Pancreas (tissue), 10 donors: ENCODE measurements around the gene NOM1. TPM values are rescaled to one million over a fixed set of nuclear protein-coding genes. Genes with fewer than 3 reads are reported as not detected.
"Not testable (repeated sequence)": the region's sequence is repeated elsewhere in the genome, so short reads cannot be mapped to it uniquely, and the experiment has no call there.

ENCODE experiments used
- ATAC-seq, 4 donors: fragments of 200-7000 bp; cut with Tn5 transposase; one replicate each; pipeline versions ENCODE4 v1.8.0 to v1.9.1; 2020; ENCODE audit warnings: mild to moderate bottlenecking in 4 of 4, moderate library complexity in 4 of 4
- DNase-seq, 6 donors: peaks; one replicate each; pipeline ENCODE4 v3.0.0-alpha.2; 2020
- FAIRE-seq: peaks from 2 replicates; lab custom pipeline; 2012; peaks lifted over from hg19 to GRCh38; lab: Jason Lieb, UNC
- H3K27ac ChIP-seq, 4 donors: fragments of 200-600 bp; sonication (generic); 1 replicate in 3 of 4; 2 replicates in 1 of 4; pipeline versions ENCODE4 v1.5.0 to v1.8.0; 2020
- H3K27me3 ChIP-seq, 4 donors: fragments of 200-600 bp; one replicate each; pipeline ENCODE4 v1.8.0; 2021
- H3K36me3 ChIP-seq, 3 donors: fragments of 200-600 bp; sonication (generic) in 1 of 3; one replicate each; pipeline versions ENCODE4 v1.5.0 to v1.8.0; 2020 to 2021
- H3K4me1 ChIP-seq, 3 donors: fragments of 200-600 bp; one replicate each; pipeline ENCODE4 v1.8.0; 2021
- H3K4me3 ChIP-seq, 4 donors: fragments of 200-600 bp; sonication (generic) in 2 of 4; one replicate each; pipeline versions ENCODE4 v1.5.0 to v1.8.0; 2020 to 2021
- H3K9me3 ChIP-seq, 4 donors: fragments of 200-600 bp; one replicate each; pipeline ENCODE4 v1.8.0; 2021
- CTCF ChIP-seq, 4 donors: fragments of 200-600 bp; sonication (generic) in 3 of 4; IDR thresholded peaks; one replicate each; pipeline versions ENCODE4 v1.5.0 to v1.8.0; 2021; ENCODE audit warnings: antibody characterized with exemption in 4 of 4
- WGBS, 2 donors: extraction: QIAGEN DNeasy Blood & Tissue Kit; methylation state at CpG; one replicate each; pipeline ENCODE4 v1.1.7; 2013; 5-methylcytosine and 5-hydroxymethylcytosine counted together
- intact Hi-C, 3 donors: fragments of 100-400 bp; cut with DNase I; formaldehyde crosslinking; loops; one replicate each; pipeline versions ENCODE4 v1.11.1 to v1.14.2; 2022
- polyA plus RNA-seq, 2 donors: library from polyadenylated mRNA; stranded (reverse); fragments of 200-250 nt; gene quantifications; one replicate each; pipeline ENCODE4 v1.2.3, GENCODE V29; 2013
- total RNA-seq, 6 donors: library from RNA; stranded (reverse); fragmentation: NEBNext Ultra II Directional in 4 of 6; extraction: Animal tissue kit (Norgen Biotek cat#: 25700) in 4 of 6; gene quantifications; one replicate each; pipeline versions ENCODE4 v1.2.1 to v1.2.4, GENCODE V29; 2021 to 2023
- donor health status: healthy with polysubstance abuse.
- donor health status: DM: no; HTN: no; CAD: no; lungs with moderate emphysema.
- donor health status: DM: no; HTN: no; CAD: no.
- donor health status: control.
- donor health status: control.
- donor health status: Bipolar disorder and iron deficiency.
- donor health status: DM: yes; HTN: yes; CAD: no.
- donor health status: DM: no; HTN: no; CAD: no.
- donor health status: DM: no; HTN: no; CAD: no.
- donor health status: DM: yes; HTN: yes; CAD: no.

The NOM1 gene
- total and polyA plus RNA-seq, 8 donors = 7.2 to 12.9 (median 8.7) TPM

DNA sequence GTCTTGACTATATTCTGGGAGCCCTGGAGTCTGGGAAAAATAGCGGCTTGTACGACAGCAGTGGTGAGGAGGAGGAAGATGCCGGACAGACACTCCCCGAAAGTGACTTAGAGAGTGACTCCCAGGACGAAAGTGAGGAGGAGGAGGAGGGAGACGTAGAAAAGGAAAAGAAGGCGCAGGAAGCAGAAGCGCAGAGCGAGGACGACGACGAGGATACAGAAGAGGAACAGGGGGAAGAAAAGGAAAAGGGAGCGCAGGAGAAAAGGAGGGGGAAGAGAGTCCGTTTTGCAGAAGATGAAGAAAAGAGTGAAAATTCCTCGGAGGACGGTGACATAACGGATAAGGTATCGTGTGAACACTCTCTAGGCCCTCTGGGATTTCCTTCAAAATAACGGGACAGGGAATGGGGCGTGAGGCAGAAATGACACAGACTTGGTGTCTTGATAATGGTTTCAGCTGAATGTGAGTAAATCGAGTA lies 908 bp downstream of the NOM1 start:
- H3K36me3 ChIP-seq = peaks cover 0 to 28% (median 11%) of the 10 kb centered on the region in 3 donors
- H3K4me1 ChIP-seq = peaks cover 9 to 11% (median 11%) of the 10 kb centered on the region in 3 donors
- ATAC-seq (no peak), DNase-seq (no peak), FAIRE-seq (no peak)
- 1% methylated on average over 21 of the region's 21 CpGs for WGBS, 2 donors
- peak overlapping the region; percentile 79 to 100 (median 96) for H3K4me3 ChIP-seq
- TF ChIP-seq CTCF (IDR thresholded peaks at IDR 0.05) = no peak
- H3K27me3 ChIP-seq = no peaks in the 10 kb centered on the region
- H3K27ac ChIP-seq = peak overlapping the region in 1 of 4 donors; percentile 2
- H3K9me3 ChIP-seq = no peaks in the 10 kb centered on the region
- intact Hi-C loops = no loop called here

DNA sequence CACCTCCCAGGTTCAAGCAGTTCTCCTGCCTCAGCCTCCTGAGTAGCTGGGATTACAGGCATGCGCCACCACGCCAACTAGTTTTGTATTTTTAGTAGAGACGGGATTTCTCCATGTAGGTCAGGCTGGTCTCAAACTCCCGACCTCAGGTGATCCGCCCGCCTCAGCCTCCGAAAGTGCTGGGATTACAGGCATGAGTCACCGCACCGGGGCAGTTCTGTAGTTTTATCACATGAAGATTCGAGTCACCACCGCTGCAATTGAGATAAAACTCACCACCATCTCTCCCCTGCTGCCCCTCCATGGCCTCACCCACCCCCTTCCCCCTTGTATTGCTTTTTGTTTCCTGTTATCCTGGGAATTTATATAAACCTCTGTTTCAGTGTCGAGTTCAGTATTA lies 3.7 kb downstream of the NOM1 start:
- peaks cover 0 to 42% (median 19%) of the 10 kb centered on the region in 3 donors for H3K36me3 ChIP-seq
- H3K9me3 ChIP-seq, ATAC-seq, H3K27ac ChIP-seq, DNase-seq, FAIRE-seq, H3K27me3 ChIP-seq, H3K4me3 ChIP-seq, intact Hi-C loops: not testable (repeated sequence)
- 75 to 77% methylated on average over 11 to 12 of the region's 12 CpGs for WGBS, 2 donors
- peaks cover 9 to 11% (median 11%) of the 10 kb centered on the region in 3 donors for H3K4me1 ChIP-seq

DNA sequence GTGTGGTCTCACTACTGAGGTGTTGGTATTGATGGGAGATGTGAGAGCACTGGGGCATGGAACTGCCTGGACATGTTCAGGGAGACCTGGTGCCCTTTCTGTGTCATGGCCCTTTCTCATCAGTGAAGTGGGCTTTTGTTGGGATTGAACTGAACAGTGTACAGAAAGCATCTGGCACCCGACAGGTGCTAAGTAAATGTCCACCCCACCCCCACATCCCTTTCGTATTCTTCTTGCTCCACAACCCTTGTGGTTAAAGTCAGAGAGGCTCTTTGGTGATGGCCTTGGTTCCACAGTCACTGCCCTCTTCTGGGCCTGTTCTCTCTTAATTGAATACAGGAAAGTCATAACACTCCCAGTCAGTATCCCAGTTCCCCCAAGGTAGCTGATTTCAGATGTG lies 5.4 kb downstream of the NOM1 start:
- no peak for ATAC-seq
- no peak for TF ChIP-seq CTCF (IDR thresholded peaks at IDR 0.05)
- no peaks in the 10 kb centered on the region for H3K9me3 ChIP-seq
- H3K36me3 ChIP-seq = peaks cover 0 to 54% (median 23%) of the 10 kb centered on the region in 3 donors
- no peak overlapping the region for H3K4me3 ChIP-seq
- no peak overlapping the region for H3K27ac ChIP-seq
- 87 to 94% methylated on average over 2 of the region's 2 CpGs for WGBS, 2 donors
- FAIRE-seq = no peak
- H3K27me3 ChIP-seq = no peaks in the 10 kb centered on the region
- peaks cover 9 to 11% (median 11%) of the 10 kb centered on the region in 3 donors for H3K4me1 ChIP-seq
- no peak for DNase-seq
- intact Hi-C loops = no loop called here

GRCh38 chr7:156956727-156957126 lies 7.2 kb downstream of the NOM1 start:
- DNase-seq = no peak
- Histone ChIP-seq H3K4me3 (no peak overlapping the region), H3K27me3 (no peaks in the 10 kb centered on the region), H3K27ac (no peak overlapping the region), H3K9me3 (no peaks in the 10 kb centered on the region), H3K4me1 (peaks cover 0 to 7% (median 4%) of the 10 kb centered on the region in 3 donors), H3K36me3 (peaks cover 0 to 69% (median 30%) of the 10 kb centered on the region in 3 donors)
- intact Hi-C loops = no loop called here
- 96% methylated on average over 2 of the region's 2 CpGs for WGBS, 2 donors
- no peak for FAIRE-seq
- no peak for TF ChIP-seq CTCF (IDR thresholded peaks at IDR 0.05)
- no peak for ATAC-seq

DNA sequence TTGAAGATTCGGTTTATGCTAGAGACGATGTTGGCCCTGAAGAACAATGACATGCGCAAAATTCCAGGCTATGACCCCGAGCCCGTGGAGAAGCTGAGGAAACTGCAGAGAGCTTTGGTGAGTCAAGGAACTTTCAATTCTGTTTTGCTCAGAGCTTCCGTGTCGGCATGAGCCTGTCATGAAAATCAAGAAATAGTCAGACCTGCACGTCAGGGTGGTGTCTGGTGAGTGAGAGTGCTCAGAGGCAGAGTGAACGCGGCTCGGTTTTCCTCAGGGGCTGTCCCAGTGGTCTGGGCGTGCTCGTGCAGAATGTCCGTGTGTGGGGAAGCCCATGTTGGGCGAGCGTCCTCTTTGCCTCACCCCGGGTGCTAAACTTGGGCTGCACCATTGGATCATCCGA lies 12.6 kb downstream of the NOM1 start:
- 94 to 97% methylated on average over 18 of the region's 18 CpGs for WGBS, 2 donors
- ATAC-seq = no peak
- H3K27me3 ChIP-seq = no peaks in the 10 kb centered on the region

More for the DNA sequence above, 12.6 kb downstream of the NOM1 start:
- intact Hi-C loops = no loop called here
- Histone ChIP-seq H3K27ac (no peak overlapping the region), H3K9me3 (no peaks in the 10 kb centered on the region), H3K4me1 (no peaks in the 10 kb centered on the region), H3K4me3 (no peak overlapping the region), H3K36me3 (peaks cover 0 to 63% (median 33%) of the 10 kb centered on the region in 3 donors)
- no peak for DNase-seq
- no peak for FAIRE-seq
- TF ChIP-seq CTCF (IDR thresholded peaks at IDR 0.05) = no peak
